Mesendoderm (in vitro differentiated cells): Measurements from ENCODE around the gene NUDT3.

Experiments used
- DNase-seq: peaks from one replicate; pipeline ENCODE4 v3.0.0; 2013
- H2AK5ac ChIP-seq: 2 replicates; pipeline ENCODE4 v1.6.1; 2013; ENCODE audit warnings: low read length, inconsistent platforms
- H2BK120ac ChIP-seq: 2 replicates; pipeline ENCODE4 v1.6.1; 2013; ENCODE audit warnings: low read depth, mild to moderate bottlenecking, low read length, moderate library complexity, mixed read lengths
- H2BK15ac ChIP-seq: replicated peaks from 2 replicates; pipeline ENCODE4 v1.6.1; 2013; ENCODE audit warnings: low read depth, mild to moderate bottlenecking, moderate library complexity
- H2BK5ac ChIP-seq: 2 replicates; pipeline ENCODE4 v1.6.1; 2013; ENCODE audit warnings: low read length, inconsistent platforms
- H3K18ac ChIP-seq: 2 replicates; pipeline ENCODE4 v1.6.1; 2013; ENCODE audit warnings: mild to moderate bottlenecking, low read length, mixed read lengths
- H3K23ac ChIP-seq: one replicate; pipeline ENCODE4 v1.6.1; 2013; ENCODE audit warnings: low read length
- H3K27ac ChIP-seq: 2 replicates; pipeline ENCODE4 v1.5.1; 2013; ENCODE audit warnings: low read depth, mild to moderate bottlenecking, inconsistent platforms, low read length, moderate library complexity
- H3K27me3 ChIP-seq: 2 replicates; pipeline ENCODE4 v1.6.1; 2013; ENCODE audit warnings: low read length, control low read depth, mild to moderate bottlenecking, inconsistent platforms; ENCODE audit not compliant: insufficient read depth, poor library complexity
- H3K36me3 ChIP-seq: 2 replicates; pipeline ENCODE4 v1.6.1; 2013; ENCODE audit warnings: low read length, inconsistent platforms; ENCODE audit not compliant: control insufficient read depth, insufficient read depth
- H3K4ac ChIP-seq: one replicate; pipeline ENCODE4 v1.6.1; 2013; ENCODE audit warnings: low read depth, mild to moderate bottlenecking, low read length, moderate library complexity
- H3K4me1 ChIP-seq: 2 replicates; pipeline ENCODE4 v1.6.1; 2013; ENCODE audit warnings: low read depth, low read length, inconsistent platforms; ENCODE audit not compliant: control insufficient read depth
- H3K4me2 ChIP-seq: 2 replicates; pipeline ENCODE4 v1.6.1; 2013; ENCODE audit warnings: low read length
- H3K4me3 ChIP-seq: 2 replicates; pipeline ENCODE4 v1.5.1; 2013; ENCODE audit warnings: mild to moderate bottlenecking, low read length
- H3K56ac ChIP-seq: one replicate; pipeline ENCODE4 v1.6.1; 2013; ENCODE audit warnings: low read length
- H3K79me1 ChIP-seq: 2 replicates; pipeline ENCODE4 v1.6.1; 2013; ENCODE audit warnings: low read length, inconsistent platforms
- H3K79me2 ChIP-seq: 2 replicates; pipeline ENCODE4 v1.6.1; 2013; ENCODE audit warnings: mild to moderate bottlenecking, low read length; ENCODE audit not compliant: control insufficient read depth, insufficient read depth
- H3K9ac ChIP-seq: 2 replicates; pipeline ENCODE4 v1.6.1; 2013; ENCODE audit warnings: low read length, inconsistent platforms
- H4K5ac ChIP-seq: one replicate; pipeline ENCODE4 v1.6.1; 2013; ENCODE audit warnings: low read length
- H4K8ac ChIP-seq: one replicate; pipeline ENCODE4 v1.6.1; 2013; ENCODE audit warnings: low read depth, mild to moderate bottlenecking, control low read depth, low read length, moderate library complexity
- WGBS: extraction: QIAGEN DNeasy Blood & Tissue Kit; methylation state at CpG from one replicate; pipeline ENCODE4 v1.1.7; 2013; ENCODE audit warnings: low lambda C conversion rate, missing lambda C conversion rate; ENCODE audit not compliant: insufficient coverage; ENCODE audit errors: extremely low coverage; 5-methylcytosine and 5-hydroxymethylcytosine counted together

The NUDT3 gene

GRCh38 chr6:34352305-34352937 is 40.0 kb downstream of the NUDT3 start:
- H3K27ac ChIP-seq, result no peak overlapping the region
- H3K36me3 ChIP-seq, result no peaks in the 10 kb centered on the region
- H4K8ac ChIP-seq, result no peak overlapping the region
- H3K4me3 ChIP-seq, result no peak overlapping the region
- H3K79me1 ChIP-seq, result peaks cover 11% of the 10 kb centered on the region
- H2BK5ac ChIP-seq, result no peak overlapping the region
- H3K18ac ChIP-seq, result no peak overlapping the region
- H3K4ac ChIP-seq, result no peak overlapping the region
- no peak overlapping the region for H3K4me2 ChIP-seq
- no peak for DNase-seq
- H2BK15ac ChIP-seq, result no peak overlapping the region
- H3K56ac ChIP-seq, result no peak overlapping the region
- no peak overlapping the region for H2BK120ac ChIP-seq
- H4K5ac ChIP-seq, result no peak overlapping the region
- peaks cover 10% of the 10 kb centered on the region for H3K79me2 ChIP-seq
- H3K9ac ChIP-seq, result no peak overlapping the region
- H3K27me3 ChIP-seq, result no peaks in the 10 kb centered on the region
- no peaks in the 10 kb centered on the region for H3K4me1 ChIP-seq
- H2AK5ac ChIP-seq, result no peak overlapping the region
- WGBS, result no CpG with 5 or more reads among the region's 2 CpGs
- H3K23ac ChIP-seq, result no peak overlapping the region

- no peaks in the 10 kb centered on the region for H3K36me3 ChIP-seq
- H3K27me3 ChIP-seq, result no peaks in the 10 kb centered on the region
- no peak overlapping the region for H3K18ac ChIP-seq
- no peak overlapping the region for H3K23ac ChIP-seq
- peaks cover 10% of the 10 kb centered on the region for H3K79me2 ChIP-seq
- H3K56ac ChIP-seq, result no peak overlapping the region
- no peak overlapping the region for H2BK120ac ChIP-seq
- no peaks in the 10 kb centered on the region for H3K4me1 ChIP-seq
- no peak for DNase-seq
- no peak overlapping the region for H3K4me3 ChIP-seq
- no peak overlapping the region for H3K9ac ChIP-seq
- no CpG with 5 or more reads among the region's 7 CpGs for WGBS
- H3K4ac ChIP-seq, result no peak overlapping the region
- H2BK15ac ChIP-seq, result no peak overlapping the region
- H3K27ac ChIP-seq, result no peak overlapping the region
- no peak overlapping the region for H4K8ac ChIP-seq
- no peak overlapping the region for H3K4me2 ChIP-seq
- no peak overlapping the region for H4K5ac ChIP-seq
- peaks cover 11% of the 10 kb centered on the region for H3K79me1 ChIP-seq
- H2AK5ac ChIP-seq, result no peak overlapping the region
- no peak overlapping the region for H2BK5ac ChIP-seq
These were observed 41.6 kb downstream of the NUDT3 start for GRCh38 chr6:34350934-34351217.

GRCh38 chr6:34350137-34350933 is 42.1 kb downstream of the NUDT3 start:
- no CpG with 5 or more reads among the region's 1 CpG for WGBS
- H3K9ac ChIP-seq, result no peak overlapping the region
- H3K79me1 ChIP-seq, result peaks cover 11% of the 10 kb centered on the region

GRCh38 chr6:34349211-34349610 is 43.3 kb downstream of the NUDT3 start:
- no peak overlapping the region for H2BK5ac ChIP-seq
- H3K79me2 ChIP-seq, result peaks cover 10% of the 10 kb centered on the region
- H3K4me3 ChIP-seq, result no peak overlapping the region
- no peak overlapping the region for H4K8ac ChIP-seq
- DNase-seq, result no peak
- no peak overlapping the region for H3K4me2 ChIP-seq
- H3K4ac ChIP-seq, result no peak overlapping the region
- no peaks in the 10 kb centered on the region for H3K27me3 ChIP-seq
- no peak overlapping the region for H3K23ac ChIP-seq
- H2BK120ac ChIP-seq, result no peak overlapping the region
- H2AK5ac ChIP-seq, result no peak overlapping the region
- H3K9ac ChIP-seq, result no peak overlapping the region
- H3K36me3 ChIP-seq, result no peaks in the 10 kb centered on the region
- no peak overlapping the region for H3K18ac ChIP-seq
- no peak overlapping the region for H3K56ac ChIP-seq
- no CpG with 5 or more reads among the region's 4 CpGs for WGBS
- no peak overlapping the region for H2BK15ac ChIP-seq
- no peak overlapping the region for H3K27ac ChIP-seq
- no peak overlapping the region for H4K5ac ChIP-seq
- peaks cover 11% of the 10 kb centered on the region for H3K79me1 ChIP-seq
- H3K4me1 ChIP-seq, result no peaks in the 10 kb centered on the region

More at GRCh38 chr6:34350137-34350933, 42.1 kb downstream of the NUDT3 start:
- Histone ChIP-seq H3K56ac (no peak overlapping the region), H4K8ac (no peak overlapping the region), H3K4me3 (no peak overlapping the region), H2BK15ac (no peak overlapping the region), H3K36me3 (no peaks in the 10 kb centered on the region), H2BK120ac (no peak overlapping the region), H2AK5ac (no peak overlapping the region), H3K27me3 (no peaks in the 10 kb centered on the region), H3K4me2 (no peak overlapping the region), H2BK5ac (no peak overlapping the region), H3K27ac (no peak overlapping the region), H3K4me1 (no peaks in the 10 kb centered on the region), H4K5ac (no peak overlapping the region), H3K79me2 (peaks cover 10% of the 10 kb centered on the region), H3K23ac (no peak overlapping the region), H3K18ac (no peak overlapping the region), H3K4ac (no peak overlapping the region)
- DNase-seq, result peak; percentile 23

GRCh38 chr6:34347303-34347702 is 45.2 kb downstream of the NUDT3 start:
- DNase-seq, result no peak
- H3K79me2 ChIP-seq, result peaks cover 9% of the 10 kb centered on the region
- H2BK120ac ChIP-seq, result no peak overlapping the region
- no peak overlapping the region for H3K4me3 ChIP-seq
- no peak overlapping the region for H3K9ac ChIP-seq
- no peak overlapping the region for H2AK5ac ChIP-seq
- WGBS, result no CpG with 5 or more reads among the region's 1 CpG
- no peak overlapping the region for H3K4ac ChIP-seq
- H3K56ac ChIP-seq, result no peak overlapping the region
- H3K18ac ChIP-seq, result no peak overlapping the region
- no peak overlapping the region for H2BK5ac ChIP-seq
- no peak overlapping the region for H3K4me2 ChIP-seq
- H3K79me1 ChIP-seq, result peaks cover 12% of the 10 kb centered on the region
- H3K36me3 ChIP-seq, result no peaks in the 10 kb centered on the region
- H4K5ac ChIP-seq, result no peak overlapping the region
- H2BK15ac ChIP-seq, result no peak overlapping the region
- no peak overlapping the region for H3K23ac ChIP-seq
- H3K27ac ChIP-seq, result no peak overlapping the region
- H3K27me3 ChIP-seq, result no peaks in the 10 kb centered on the region
- H3K4me1 ChIP-seq, result no peaks in the 10 kb centered on the region
- no peak overlapping the region for H4K8ac ChIP-seq
